Progenitor cell of endocrine pancreas (in vitro differentiated cells): ENCODE results near the gene CELSR1. TPM values are rescaled to one million over a fixed set of nuclear protein-coding genes. Genes with fewer than 3 reads are reported as not detected.

Experiments used
- DNase-seq: peaks from one replicate; pipeline ENCODE4 v3.0.0; 2021; ENCODE audit warnings: low spot score; ENCODE audit not compliant: unreplicated experiment
- H3K27ac Mint-ChIP-seq: 2 replicates; pipeline ENCODE4 v1.8.0; 2021; ENCODE audit warnings: mild to moderate bottlenecking, moderate library complexity, mixed read lengths
- H3K27me3 Mint-ChIP-seq: 2 replicates; pipeline ENCODE4 v1.8.0; 2021; ENCODE audit warnings: mixed read lengths
- H3K36me3 Mint-ChIP-seq: 2 replicates; pipeline ENCODE4 v1.8.0; 2022; ENCODE audit warnings: mixed read lengths; ENCODE audit not compliant: insufficient read depth
- H3K4me1 Mint-ChIP-seq: 2 replicates; pipeline ENCODE4 v1.8.0; 2021; ENCODE audit warnings: low read depth, mixed read lengths
- H3K4me3 Mint-ChIP-seq: 2 replicates; pipeline ENCODE4 v1.8.0; 2021; ENCODE audit warnings: low read depth, mild to moderate bottlenecking, moderate library complexity, mixed read lengths
- H3K9me3 Mint-ChIP-seq: 2 replicates; pipeline ENCODE4 v1.8.0; 2021; ENCODE audit warnings: low read depth, mixed read lengths
- total RNA-seq: library from RNA; stranded (reverse); gene quantifications from 2 replicates; pipeline ENCODE4 v1.2.1, GENCODE V29; 2021
- TF ChIP-seq, protein P1 (sequence below): fragments of 200-600 bp; sonication (generic); IDR thresholded peaks from one replicate; pipeline ENCODE4 v1.5.0; 2021; ENCODE audit warnings: antibody characterized with exemption, mild to moderate bottlenecking; ENCODE audit not compliant: unreplicated experiment

CELSR1 gene
- total RNA-seq, 1 donor from 2014 or later: 20.9 TPM

GRCh38 chr22:46328797-46329196 lies 208.6 kb downstream of the CELSR1 start:
- Mint-ChIP-seq H3K27me3 (no peaks in the 10 kb centered on the region), H3K36me3 (peaks cover 6% of the 10 kb centered on the region), H3K4me3 (no peak overlapping the region), H3K9me3 (no peaks in the 10 kb centered on the region), H3K4me1 (no peaks in the 10 kb centered on the region), H3K27ac (no peak overlapping the region)
- DNase-seq: no peak
- TF ChIP-seq, protein P1, sequence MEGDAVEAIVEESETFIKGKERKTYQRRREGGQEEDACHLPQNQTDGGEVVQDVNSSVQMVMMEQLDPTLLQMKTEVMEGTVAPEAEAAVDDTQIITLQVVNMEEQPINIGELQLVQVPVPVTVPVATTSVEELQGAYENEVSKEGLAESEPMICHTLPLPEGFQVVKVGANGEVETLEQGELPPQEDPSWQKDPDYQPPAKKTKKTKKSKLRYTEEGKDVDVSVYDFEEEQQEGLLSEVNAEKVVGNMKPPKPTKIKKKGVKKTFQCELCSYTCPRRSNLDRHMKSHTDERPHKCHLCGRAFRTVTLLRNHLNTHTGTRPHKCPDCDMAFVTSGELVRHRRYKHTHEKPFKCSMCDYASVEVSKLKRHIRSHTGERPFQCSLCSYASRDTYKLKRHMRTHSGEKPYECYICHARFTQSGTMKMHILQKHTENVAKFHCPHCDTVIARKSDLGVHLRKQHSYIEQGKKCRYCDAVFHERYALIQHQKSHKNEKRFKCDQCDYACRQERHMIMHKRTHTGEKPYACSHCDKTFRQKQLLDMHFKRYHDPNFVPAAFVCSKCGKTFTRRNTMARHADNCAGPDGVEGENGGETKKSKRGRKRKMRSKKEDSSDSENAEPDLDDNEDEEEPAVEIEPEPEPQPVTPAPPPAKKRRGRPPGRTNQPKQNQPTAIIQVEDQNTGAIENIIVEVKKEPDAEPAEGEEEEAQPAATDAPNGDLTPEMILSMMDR: no peak

DNA sequence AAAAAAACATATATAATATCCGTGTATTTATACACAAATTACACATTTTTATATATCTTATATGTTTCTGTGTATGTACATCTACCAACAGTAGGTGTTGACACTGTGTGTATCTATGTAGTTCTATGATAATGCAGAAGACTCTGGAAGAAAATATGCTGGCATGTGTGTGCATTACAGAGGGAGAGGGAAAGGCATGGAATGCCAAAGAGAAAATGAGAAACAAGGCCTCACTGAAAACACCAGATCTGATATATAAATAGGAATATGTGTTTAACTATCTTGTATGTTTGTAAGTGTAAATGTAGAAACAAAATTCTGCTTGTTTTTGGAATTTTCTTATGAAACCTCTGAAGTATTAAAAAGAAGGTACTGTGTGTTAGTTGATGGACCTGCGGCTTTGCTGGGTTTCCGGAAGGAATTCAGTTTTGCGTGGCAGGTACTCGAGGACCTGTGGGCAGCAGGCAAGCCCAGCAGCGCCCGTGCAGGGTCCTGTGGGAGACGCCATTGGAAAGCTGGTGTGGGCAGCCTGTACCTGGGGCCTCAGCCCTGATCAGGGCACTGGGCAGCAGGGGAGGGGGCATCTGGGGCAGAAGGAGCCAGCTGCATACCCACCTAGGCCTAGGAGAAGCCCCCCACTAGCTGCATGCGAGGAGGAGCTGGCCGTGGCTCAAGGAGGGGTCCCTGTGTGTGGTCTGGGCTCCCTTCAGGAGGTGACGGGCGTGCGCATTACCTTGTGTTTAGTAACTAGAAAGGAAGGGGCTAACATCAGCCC lies 209.5 kb downstream of the CELSR1 start:
- TF ChIP-seq, protein P1: no peak
- no peaks in the 10 kb centered on the region for H3K4me1 Mint-ChIP-seq
- DNase-seq: no peak
- H3K27me3 Mint-ChIP-seq: no peaks in the 10 kb centered on the region
- H3K4me3 Mint-ChIP-seq: no peak overlapping the region
- no peak overlapping the region for H3K27ac Mint-ChIP-seq
- H3K9me3 Mint-ChIP-seq: no peaks in the 10 kb centered on the region
- peaks cover 9% of the 10 kb centered on the region for H3K36me3 Mint-ChIP-seq

- no peaks in the 10 kb centered on the region for H3K4me1 Mint-ChIP-seq
- TF ChIP-seq, protein P1: no peak
- H3K9me3 Mint-ChIP-seq: no peaks in the 10 kb centered on the region
- H3K27ac Mint-ChIP-seq: no peak overlapping the region
- H3K36me3 Mint-ChIP-seq: peaks cover 7% of the 10 kb centered on the region
- no peaks in the 10 kb centered on the region for H3K27me3 Mint-ChIP-seq
- H3K4me3 Mint-ChIP-seq: no peak overlapping the region
- no peak for DNase-seq
Measured at GRCh38 chr22:46326066-46326680, 211.2 kb downstream of the CELSR1 start.

DNA sequence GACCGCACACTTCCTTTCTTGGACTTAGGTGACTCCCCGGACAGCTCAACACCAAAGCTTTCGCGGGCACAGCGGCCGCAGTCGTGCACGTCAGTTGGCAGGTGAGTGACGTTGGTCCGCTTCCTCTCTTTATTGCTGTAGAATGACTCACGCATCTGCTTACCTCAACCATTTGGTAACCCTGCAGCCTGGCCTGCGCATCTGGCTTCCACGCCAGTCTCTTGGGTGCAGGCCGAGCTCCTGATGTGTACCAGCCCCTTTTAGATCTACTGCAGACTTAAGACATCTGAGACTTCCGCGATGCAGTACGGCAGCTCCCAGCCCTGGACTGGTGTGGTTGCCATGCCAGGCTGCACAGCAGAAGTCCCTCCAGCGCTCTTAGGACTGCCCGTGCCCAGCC lies 214.3 kb downstream of the CELSR1 start:
- TF ChIP-seq, protein P1: no peak
- no peak overlapping the region for H3K27ac Mint-ChIP-seq
- no peak for DNase-seq
- no peaks in the 10 kb centered on the region for H3K4me1 Mint-ChIP-seq
- peaks cover 10% of the 10 kb centered on the region for H3K36me3 Mint-ChIP-seq
- H3K4me3 Mint-ChIP-seq: no peak overlapping the region
- H3K9me3 Mint-ChIP-seq: no peaks in the 10 kb centered on the region
- no peaks in the 10 kb centered on the region for H3K27me3 Mint-ChIP-seq

GRCh38 chr22:46322711-46323110 lies 214.7 kb downstream of the CELSR1 start:
- no peak overlapping the region for H3K27ac Mint-ChIP-seq

More at GRCh38 chr22:46322711-46323110, 214.7 kb downstream of the CELSR1 start:
- Mint-ChIP-seq H3K27me3 (no peaks in the 10 kb centered on the region), H3K4me1 (no peaks in the 10 kb centered on the region), H3K9me3 (no peaks in the 10 kb centered on the region), H3K4me3 (no peak overlapping the region), H3K36me3 (peaks cover 10% of the 10 kb centered on the region)
- no peak for DNase-seq
- TF ChIP-seq, protein P1: no peak
